Lower leg skin (tissue), 4 donors: ENCODE measurements around the gene C12orf57. TPM values are rescaled to one million over a fixed set of nuclear protein-coding genes. Genes with fewer than 3 reads are reported as not detected.

Experiments used
- DNase-seq, 2 donors: peaks; one replicate each; pipeline ENCODE4 v3.0.0-alpha.2; 2019; ENCODE audit warnings: low spot score in 2 of 2
- H3K4me3 ChIP-seq: fragments of 200-600 bp; sonication (generic); 2 replicates; pipeline ENCODE4 v1.5.1; 2017; ENCODE audit warnings: mild to moderate bottlenecking, low read depth; ENCODE audit not compliant: poor library complexity, severe bottlenecking
- POLR2A ChIP-seq, 2 donors: fragments of 450-650 bp; IDR thresholded peaks; one replicate each; pipeline ENCODE4 v1.6.1; 2016 to 2017; ENCODE audit warnings: antibody characterized with exemption in 2 of 2, mild to moderate bottlenecking in 1 of 2, moderate library complexity in 1 of 2
- WGBS, 2 donors: methylation state at CpG; one replicate each; pipeline ENCODE4 v1.1.5; 2018; 5-methylcytosine and 5-hydroxymethylcytosine counted together
- intact Hi-C: fragments of 100-400 bp; cut with DNase I; formaldehyde crosslinking; loops from one replicate; pipeline ENCODE4 v1.15.0; 2023; ENCODE audit warnings: low total_unique reads
- microRNA counts, 2 donors: library from miRNA; unstranded; fragments of <30 nt; microRNA quantifications; one replicate each; lab custom pipeline; 2016
- microRNA-seq, 2 donors: library from miRNA; unstranded; fragments of <30 nt; microRNA quantifications; one replicate each; pipeline ENCODE4, GENCODE V29; 2016; ENCODE audit warnings: borderline replicate concordance in 2 of 2, borderline number of aligned reads in 1 of 2
- total RNA-seq, 4 donors: library from RNA; depleted of rRNA; stranded (reverse); fragments of >200 nt; gene quantifications; one replicate each; pipeline ENCODE4 v1.1.0, GENCODE V29; 2016
- TF ChIP-seq, protein P1 (sequence below), 3 donors: fragments of 450-650 bp; IDR thresholded peaks; one replicate each; pipeline ENCODE4 v1.5.1; 2016; ENCODE audit warnings: antibody characterized with exemption in 3 of 3, mild to moderate bottlenecking in 3 of 3, moderate library complexity in 2 of 3

Gene C12orf57
- total RNA-seq, 4 donors from 2014 or later: 341 to 526 (median 418) TPM

DNA sequence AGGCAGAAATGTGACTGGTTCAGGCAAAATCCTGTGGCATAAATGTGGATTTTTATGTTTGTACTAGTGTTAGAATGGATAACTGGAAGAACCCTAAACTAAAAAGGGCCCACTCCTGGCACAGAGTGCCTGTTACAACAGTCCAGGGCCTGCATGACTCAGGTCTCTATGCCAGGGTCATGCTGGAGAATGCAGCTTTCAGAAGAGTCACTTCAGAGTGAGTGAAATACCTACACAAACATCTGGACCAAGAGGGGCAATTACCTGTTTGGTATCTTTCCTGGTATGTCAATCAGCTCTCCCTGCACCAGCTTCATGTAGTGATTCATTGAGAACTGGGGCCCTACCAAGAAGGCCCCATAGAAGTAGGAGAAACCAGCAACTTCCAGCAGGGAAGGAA is 36.9 kb downstream of the C12orf57 start:
- TF ChIP-seq POLR2A (IDR thresholded peaks at IDR 0.05): no peak
- TF ChIP-seq, protein P1, sequence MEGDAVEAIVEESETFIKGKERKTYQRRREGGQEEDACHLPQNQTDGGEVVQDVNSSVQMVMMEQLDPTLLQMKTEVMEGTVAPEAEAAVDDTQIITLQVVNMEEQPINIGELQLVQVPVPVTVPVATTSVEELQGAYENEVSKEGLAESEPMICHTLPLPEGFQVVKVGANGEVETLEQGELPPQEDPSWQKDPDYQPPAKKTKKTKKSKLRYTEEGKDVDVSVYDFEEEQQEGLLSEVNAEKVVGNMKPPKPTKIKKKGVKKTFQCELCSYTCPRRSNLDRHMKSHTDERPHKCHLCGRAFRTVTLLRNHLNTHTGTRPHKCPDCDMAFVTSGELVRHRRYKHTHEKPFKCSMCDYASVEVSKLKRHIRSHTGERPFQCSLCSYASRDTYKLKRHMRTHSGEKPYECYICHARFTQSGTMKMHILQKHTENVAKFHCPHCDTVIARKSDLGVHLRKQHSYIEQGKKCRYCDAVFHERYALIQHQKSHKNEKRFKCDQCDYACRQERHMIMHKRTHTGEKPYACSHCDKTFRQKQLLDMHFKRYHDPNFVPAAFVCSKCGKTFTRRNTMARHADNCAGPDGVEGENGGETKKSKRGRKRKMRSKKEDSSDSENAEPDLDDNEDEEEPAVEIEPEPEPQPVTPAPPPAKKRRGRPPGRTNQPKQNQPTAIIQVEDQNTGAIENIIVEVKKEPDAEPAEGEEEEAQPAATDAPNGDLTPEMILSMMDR (IDR thresholded peaks at IDR 0.05): no peak
- no peak for DNase-seq
- H3K4me3 ChIP-seq: no peak overlapping the region
- intact Hi-C loops: no loop called here

DNA sequence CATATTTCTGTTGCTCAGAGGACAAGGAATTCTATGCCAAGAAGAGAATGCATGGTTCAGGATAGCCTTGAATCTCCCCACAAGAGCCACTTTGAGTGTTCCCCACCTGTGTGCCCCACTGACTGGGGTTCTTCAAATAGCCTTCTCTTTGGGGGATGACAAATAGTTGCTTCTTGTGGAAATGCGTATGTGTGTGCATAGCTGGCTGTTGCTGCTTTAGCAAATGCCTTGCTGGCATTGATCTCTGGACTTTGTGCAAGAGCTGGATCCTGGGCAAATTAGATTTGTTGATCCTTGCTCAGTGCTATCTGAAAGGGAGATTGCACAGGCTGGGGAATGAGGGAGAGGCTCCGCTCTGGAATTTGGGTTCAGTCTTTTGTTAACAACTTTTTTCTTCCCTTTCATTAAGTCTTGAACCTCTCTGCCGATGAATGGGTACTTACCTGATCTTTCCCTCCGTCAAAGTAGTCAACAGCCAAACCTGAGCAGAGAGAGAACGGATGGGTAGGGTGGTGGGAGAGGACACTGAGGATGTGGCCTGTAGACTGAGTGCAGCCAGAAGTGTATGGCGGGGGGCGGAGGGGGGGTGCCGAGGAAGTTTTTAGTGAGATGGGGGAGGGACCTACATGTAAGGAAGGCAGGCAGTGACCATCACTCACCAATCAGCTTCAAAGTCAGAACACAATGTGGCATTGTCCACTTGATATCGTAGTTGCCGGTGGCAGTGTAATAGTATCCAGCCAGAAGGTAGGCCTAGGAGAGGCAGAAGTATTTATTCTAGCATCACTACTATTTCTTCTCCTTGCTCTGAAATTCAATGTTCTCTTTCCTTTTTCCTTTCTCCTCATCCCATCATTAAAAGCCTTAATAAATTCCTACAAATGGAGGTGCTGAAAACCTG is 37.6 kb downstream of the C12orf57 start:
- H3K4me3 ChIP-seq: no peak overlapping the region
- 93 to 96% methylated on average over 10 of the region's 10 CpGs for WGBS, 2 donors
- TF ChIP-seq, protein P1 (IDR thresholded peaks at IDR 0.05): no peak
- TF ChIP-seq POLR2A (IDR thresholded peaks at IDR 0.05): no peak
- no peak for DNase-seq
- intact Hi-C loops: no loop called here

DNA sequence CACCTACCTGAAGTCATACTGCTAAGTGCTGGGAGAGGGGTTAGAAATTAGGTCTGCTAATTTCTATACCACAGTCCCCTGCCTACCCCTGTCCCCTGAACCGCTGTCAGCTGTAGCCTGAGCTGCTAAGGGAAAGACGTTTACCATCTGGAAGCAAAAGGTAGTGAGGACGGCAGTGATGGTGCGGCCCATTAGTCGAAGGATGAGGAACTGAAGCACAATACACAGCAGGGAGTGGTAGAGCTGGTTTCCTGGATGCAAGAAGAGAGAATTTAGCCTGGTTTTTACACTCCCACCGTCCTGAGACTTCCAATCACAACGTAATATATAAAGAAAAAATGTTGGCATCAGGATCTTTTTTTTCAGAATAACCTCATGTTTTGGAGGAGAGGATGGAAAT is 38.7 kb downstream of the C12orf57 start:
- TF ChIP-seq, protein P1 (IDR thresholded peaks at IDR 0.05): no peak
- no peak for TF ChIP-seq POLR2A (IDR thresholded peaks at IDR 0.05)
- intact Hi-C loops: no loop called here
- 89 to 92% methylated on average over 7 of the region's 7 CpGs for WGBS, 2 donors
- no peak overlapping the region for H3K4me3 ChIP-seq
- no peak for DNase-seq

DNA sequence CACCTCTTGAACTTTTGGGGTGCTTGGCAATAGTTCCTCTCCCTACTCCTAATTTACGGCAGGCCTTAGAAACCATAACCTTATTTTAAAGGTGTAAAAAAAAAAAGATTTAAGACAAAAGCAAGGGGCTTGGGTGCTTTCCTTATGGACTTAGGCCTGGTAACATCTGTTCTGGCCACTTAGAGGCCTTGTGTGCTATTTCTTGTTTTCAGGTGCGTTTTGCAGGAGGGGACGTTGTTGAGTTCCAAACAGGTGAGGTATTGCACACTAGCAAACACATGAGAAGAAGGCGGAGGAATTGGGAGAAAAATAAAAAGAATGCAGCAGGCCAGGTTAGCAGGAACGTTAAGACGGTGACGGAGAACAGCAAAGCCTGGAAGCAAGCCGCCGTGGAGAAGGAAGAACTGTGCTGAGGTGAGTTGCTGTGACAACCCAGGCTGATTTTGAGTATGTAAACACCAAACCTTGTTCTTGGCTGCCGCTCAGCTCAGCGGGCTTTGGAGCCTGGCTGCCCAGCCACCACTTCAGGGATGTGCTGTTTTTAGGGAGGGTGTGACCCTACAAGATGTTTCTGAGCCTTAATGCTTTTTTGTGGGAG is 44.2 kb downstream of the C12orf57 start:
- intact Hi-C loops: no loop called here
- no peak overlapping the region for H3K4me3 ChIP-seq
- TF ChIP-seq, protein P1 (IDR thresholded peaks at IDR 0.05): no peak
- no peak for TF ChIP-seq POLR2A (IDR thresholded peaks at IDR 0.05)
- 63 to 73% methylated on average over 11 of the region's 11 CpGs for WGBS, 2 donors
- no peak for DNase-seq

MicroRNAs encoded within 50 kb of the gene (microRNA counts, 767-probe panel; counts per million panel counts)
- microRNA hsa-miR-141-3p (lab: Ali Mortazavi, UCI): 0 to 358 counts per million in 2 donors
- microRNA hsa-miR-200c-3p (lab: Ali Mortazavi, UCI): 14,699 to 17,006 counts per million in 2 donors

Small RNA genes lying within 50 kb of the gene (microRNA-seq; reads per million reads assigned to microRNA genes)
- gene MIR141: 1,151 to 1,448 reads per million in 2 donors
- 56,776 to 57,889 reads per million in 2 donors for gene MIR200C

Other genes with a start within 250 kb of the C12orf57 start
- not detected for gene PIANP, start 243.2 kb upstream of the C12orf57 start, total RNA-seq
- 10 to 100 TPM; 46.3 to 64.6 (median 56.6) TPM for gene COPS7A, start 220.0 kb upstream of the C12orf57 start, total RNA-seq
- 100 to 1,000 TPM; 140 to 196 (median 175) TPM for gene MLF2, start 190.9 kb upstream of the C12orf57 start, total RNA-seq
- 100 to 1,000 TPM in 2 of 4 donors, 10 to 100 TPM in 2; 91.6 to 131 (median 114) TPM for gene PTMS, start 177.7 kb upstream of the C12orf57 start, total RNA-seq
- gene LAG3, start 171.5 kb upstream of the C12orf57 start, total RNA-seq: 1 to 10 TPM in 1 of 4 donors, under 1 TPM in 1, not detected in 2; 0.52 to 1.1 TPM
- gene CD4, start 154.5 kb upstream of the C12orf57 start, total RNA-seq: 1 to 10 TPM; 2.9 to 7.0 (median 3.6) TPM
- gene GPR162, start 122.2 kb upstream of the C12orf57 start, total RNA-seq: 1 to 10 TPM in 2 of 4 donors, under 1 TPM in 1, not detected in 1; 0.65 to 1.4 (median 1.3) TPM
- gene P3H3, start 115.6 kb upstream of the C12orf57 start, total RNA-seq: 10 to 100 TPM in 2 of 4 donors, 1 to 10 TPM in 2; 8.8 to 18.2 (median 11.8) TPM
- gene GNB3, start 103.1 kb upstream of the C12orf57 start, total RNA-seq: 1 to 10 TPM in 1 of 4 donors, under 1 TPM in 2, not detected in 1; 0.17 to 1.2 (median 0.52) TPM
- gene CDCA3, start 92.7 kb upstream of the C12orf57 start, total RNA-seq: 1 to 10 TPM; 2.0 to 7.1 (median 2.9) TPM
- gene USP5, start 91.9 kb upstream of the C12orf57 start, total RNA-seq: 10 to 100 TPM; 61.9 to 79.3 (median 72.5) TPM
- 100 to 1,000 TPM; 265 to 558 (median 432) TPM for gene TPI1, start 76.5 kb upstream of the C12orf57 start, total RNA-seq
- 10 to 100 TPM in 3 of 4 donors, 1 to 10 TPM in 1; 6.8 to 14.7 (median 11.5) TPM for gene SPSB2, start 70.7 kb upstream of the C12orf57 start, total RNA-seq
- 10 to 100 TPM in 1 of 4 donors, 1 to 10 TPM in 3; 6.4 to 11.5 (median 8.2) TPM for gene LRRC23, start 39.2 kb upstream of the C12orf57 start, total RNA-seq
- 1 to 10 TPM; 3.6 to 7.9 (median 6.1) TPM for gene ENO2, start 29.4 kb upstream of the C12orf57 start, total RNA-seq
- gene ATN1, start 16.1 kb upstream of the C12orf57 start, total RNA-seq: 100 to 1,000 TPM in 1 of 4 donors, 10 to 100 TPM in 3; 33.4 to 115 (median 64.0) TPM
- gene RNU7-1, start 206 bp upstream of the C12orf57 start, total RNA-seq: not detected
- gene PTPN6, start 7.3 kb downstream of the C12orf57 start, total RNA-seq: 10 to 100 TPM; 31.8 to 44.5 (median 34.4) TPM
- gene PHB2, start 26.6 kb downstream of the C12orf57 start, total RNA-seq: 100 to 1,000 TPM; 176 to 256 (median 221) TPM
- gene EMG1, start 26.9 kb downstream of the C12orf57 start, total RNA-seq: 10 to 100 TPM; 31.7 to 43.1 (median 34.7) TPM
- gene LPCAT3, start 74.5 kb downstream of the C12orf57 start, total RNA-seq: 10 to 100 TPM; 29.6 to 51.2 (median 48.4) TPM
- gene C1S, start 116.7 kb downstream of the C12orf57 start, total RNA-seq: 100 to 1,000 TPM in 1 of 4 donors, 10 to 100 TPM in 3; 52.6 to 187 (median 59.3) TPM
- 100 to 1,000 TPM in 1 of 4 donors, 10 to 100 TPM in 3; 65.0 to 259 (median 84.7) TPM for gene C1R, start 148.4 kb downstream of the C12orf57 start, total RNA-seq
- 10 to 100 TPM; 38.1 to 42.3 (median 40.4) TPM for gene C1RL, start 165.2 kb downstream of the C12orf57 start, total RNA-seq
- gene RBP5, start 184.9 kb downstream of the C12orf57 start, total RNA-seq: 1 to 10 TPM in 1 of 4 donors, under 1 TPM in 1, not detected in 2; 0.26 to 2.5 TPM
- 10 to 100 TPM; 22.1 to 41.1 (median 31.7) TPM for gene CLSTN3, start 186.3 kb downstream of the C12orf57 start, total RNA-seq
- 10 to 100 TPM; 20.5 to 46.4 (median 33.9) TPM for gene PEX5, start 245.7 kb downstream of the C12orf57 start, total RNA-seq